ENCODE results near the gene TRDN.

Gene TRDN

GRCh38 chr6:123655521-123656306 is 19.0 kb upstream of the TRDN start:
- peak; percentile 82 for ATAC-seq
- no peak for TF ChIP-seq ISL1 (CRISPR knock-in tag; IDR thresholded peaks at IDR 0.05)
- no peak for TF ChIP-seq POU6F1 (CRISPR knock-in tag; IDR thresholded peaks at IDR 0.05; ENCODE audit: borderline replicate concordance, low read depth)
- no peak for TF ChIP-seq OSR1 (CRISPR knock-in tag; IDR thresholded peaks at IDR 0.05)
- TF ChIP-seq CSRNP3 (CRISPR knock-in tag; IDR thresholded peaks at IDR 0.05) = no peak
- TF ChIP-seq ZFP3 (CRISPR knock-in tag; IDR thresholded peaks at IDR 0.05) = no peak
- TF ChIP-seq ZC3H10 (CRISPR knock-in tag; IDR thresholded peaks at IDR 0.05) = no peak
- no peak for TF ChIP-seq ZFP30 (CRISPR knock-in tag; IDR thresholded peaks at IDR 0.05)
- no peak for TF ChIP-seq PPARA (CRISPR knock-in tag; IDR thresholded peaks at IDR 0.05; ENCODE audit: borderline replicate concordance)
- TF ChIP-seq RARB (CRISPR knock-in tag; IDR thresholded peaks at IDR 0.05) = no peak
- no peak for TF ChIP-seq TOX (CRISPR knock-in tag; IDR thresholded peaks at IDR 0.05; ENCODE audit: borderline replicate concordance)
- TF ChIP-seq TSHZ2 (CRISPR knock-in tag; IDR thresholded peaks at IDR 0.05) = no peak
- no peak for TF ChIP-seq ESRRG (CRISPR knock-in tag; IDR thresholded peaks at IDR 0.05)
- TF ChIP-seq PATZ1 (CRISPR knock-in tag; IDR thresholded peaks at IDR 0.05; ENCODE audit: borderline replicate concordance) = no peak
- TF ChIP-seq SNAI2 (CRISPR knock-in tag; IDR thresholded peaks at IDR 0.05) = no peak

GRCh38 chr6:123648723-123649122 is 12.0 kb upstream of the TRDN start:
- TF ChIP-seq ZFP30 (CRISPR knock-in tag; IDR thresholded peaks at IDR 0.05) (no peak), ISL1 (CRISPR knock-in tag; IDR thresholded peaks at IDR 0.05) (no peak), PPARA (CRISPR knock-in tag; IDR thresholded peaks at IDR 0.05; ENCODE audit: borderline replicate concordance) (no peak), POU6F1 (CRISPR knock-in tag; IDR thresholded peaks at IDR 0.05; ENCODE audit: borderline replicate concordance, low read depth) (no peak), OSR1 (CRISPR knock-in tag; IDR thresholded peaks at IDR 0.05) (no peak), BACH2 (CRISPR knock-in tag; IDR thresholded peaks at IDR 0.05; ENCODE audit: borderline replicate concordance) (no peak), TCF4 (CRISPR knock-in tag; IDR thresholded peaks at IDR 0.05; ENCODE audit: borderline replicate concordance) (no peak), SNAI2 (CRISPR knock-in tag; IDR thresholded peaks at IDR 0.05) (no peak), CREB5 (CRISPR knock-in tag; IDR thresholded peaks at IDR 0.05; ENCODE audit: low read depth) (no peak), TOX (CRISPR knock-in tag; IDR thresholded peaks at IDR 0.05; ENCODE audit: borderline replicate concordance) (no peak), ARNTL (CRISPR knock-in tag; IDR thresholded peaks at IDR 0.05; ENCODE audit: borderline replicate concordance, low read depth) (no peak), ZC3H10 (CRISPR knock-in tag; IDR thresholded peaks at IDR 0.05) (no peak), ZNF565 (CRISPR knock-in tag; conservative IDR thresholded peaks at IDR 0.05; ENCODE audit: low read depth) (no peak)
- ATAC-seq = no peak

Measured in SK-N-SH treated with all-trans-retinoic acid at 6 μM for 48 hours (cell line).